NB4 (cell line): Measurements from ENCODE around the gene GALNT12.

ENCODE experiments used
- POLR2A ChIP-seq: IDR thresholded peaks from 2 replicates; pipeline ENCODE4 v1.6.1; 2011; ENCODE audit warnings: mild to moderate bottlenecking; ENCODE audit not compliant: insufficient read length; ENCODE audit errors: extremely low read depth
- TF ChIP-seq, protein P1 (sequence below): IDR thresholded peaks from one replicate; pipeline ENCODE4 v1.5.1; 2012; ENCODE audit warnings: low read depth, low read length

DNA sequence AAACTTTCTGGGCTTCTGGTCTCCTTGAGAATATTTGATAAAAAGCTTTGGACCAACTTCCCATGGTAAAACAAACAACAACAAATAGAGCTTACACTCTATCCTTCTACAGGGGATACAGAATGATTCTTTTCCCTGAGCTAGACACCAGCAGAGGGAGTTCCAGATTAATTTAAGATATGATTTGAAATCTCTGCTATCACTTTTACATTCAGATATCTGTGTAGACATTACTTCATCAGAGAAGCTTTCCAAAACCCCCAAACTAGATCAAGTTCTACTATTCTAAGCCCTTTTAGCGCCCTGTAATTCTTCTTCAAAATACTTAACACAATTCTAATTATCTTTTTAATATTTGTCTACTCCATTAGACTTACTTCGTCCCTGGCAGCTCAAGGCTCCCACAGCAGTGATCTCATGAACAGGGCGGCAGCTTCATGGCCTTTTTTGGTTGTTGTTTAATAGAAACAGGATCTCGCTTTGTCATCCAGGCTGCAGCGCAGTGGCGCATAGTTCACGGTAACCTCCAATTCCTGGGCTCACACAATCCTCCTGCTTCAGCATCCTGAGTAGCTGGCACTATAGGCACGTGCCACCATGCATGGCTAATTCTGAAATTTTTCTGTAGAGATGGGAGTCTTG, 955 bp upstream of the GALNT12 start:
- TF ChIP-seq, protein P1, sequence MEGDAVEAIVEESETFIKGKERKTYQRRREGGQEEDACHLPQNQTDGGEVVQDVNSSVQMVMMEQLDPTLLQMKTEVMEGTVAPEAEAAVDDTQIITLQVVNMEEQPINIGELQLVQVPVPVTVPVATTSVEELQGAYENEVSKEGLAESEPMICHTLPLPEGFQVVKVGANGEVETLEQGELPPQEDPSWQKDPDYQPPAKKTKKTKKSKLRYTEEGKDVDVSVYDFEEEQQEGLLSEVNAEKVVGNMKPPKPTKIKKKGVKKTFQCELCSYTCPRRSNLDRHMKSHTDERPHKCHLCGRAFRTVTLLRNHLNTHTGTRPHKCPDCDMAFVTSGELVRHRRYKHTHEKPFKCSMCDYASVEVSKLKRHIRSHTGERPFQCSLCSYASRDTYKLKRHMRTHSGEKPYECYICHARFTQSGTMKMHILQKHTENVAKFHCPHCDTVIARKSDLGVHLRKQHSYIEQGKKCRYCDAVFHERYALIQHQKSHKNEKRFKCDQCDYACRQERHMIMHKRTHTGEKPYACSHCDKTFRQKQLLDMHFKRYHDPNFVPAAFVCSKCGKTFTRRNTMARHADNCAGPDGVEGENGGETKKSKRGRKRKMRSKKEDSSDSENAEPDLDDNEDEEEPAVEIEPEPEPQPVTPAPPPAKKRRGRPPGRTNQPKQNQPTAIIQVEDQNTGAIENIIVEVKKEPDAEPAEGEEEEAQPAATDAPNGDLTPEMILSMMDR: no peak
- no peak for TF ChIP-seq POLR2A
